HTR-8/SVneo (cell line): Measurements from ENCODE around the gene NUAK2.
A peak's percentile ranks its signal among the peaks of the same experiment; 100 is the strongest.
"Not testable (repeated sequence)": the region's sequence is repeated elsewhere in the genome, so short reads cannot be mapped to it uniquely, and the experiment has no call there.

Experiments
- DNase-seq: peaks from one replicate; pipeline ENCODE4 v3.0.0; 2011; ENCODE audit warnings: low spot score, mixed read lengths; ENCODE audit not compliant: insufficient read length
- FAIRE-seq: peaks from 2 replicates; lab custom pipeline; 2011; peaks lifted over from hg19 to GRCh38; lab: Jason Lieb, UNC

The NUAK2 gene

GRCh38 chr1:205321162-205321958 is at the start of gene NUAK2:
Gene NUAK2, minus strand, starts transcription at chr1:205321745. Its CDS starts 117 bp downstream, at chr1:205321628.
- FAIRE-seq, result peak; percentile 77
- peak; percentile 94 for DNase-seq

DNA sequence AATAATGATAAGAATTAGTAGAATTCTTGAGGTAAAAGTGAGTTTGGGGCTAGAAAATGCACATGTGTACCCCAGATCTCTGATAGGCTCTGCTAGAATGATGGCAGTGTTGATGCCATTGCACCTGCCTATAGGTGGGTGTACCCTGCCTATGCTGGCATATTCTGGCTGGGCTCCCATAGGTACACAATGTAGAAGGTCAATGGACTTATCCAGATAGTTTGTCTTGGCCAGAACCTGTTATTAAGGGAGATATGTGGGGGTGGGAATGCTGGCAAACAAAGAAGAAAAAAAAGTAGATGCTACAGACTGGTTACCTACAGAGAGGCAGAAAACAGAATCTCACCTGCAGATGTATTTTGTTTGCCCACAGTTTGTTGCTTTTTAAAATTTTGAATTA is 49.2 kb upstream of the NUAK2 start:
- DNase-seq, result no peak
- no peak for FAIRE-seq

DNA sequence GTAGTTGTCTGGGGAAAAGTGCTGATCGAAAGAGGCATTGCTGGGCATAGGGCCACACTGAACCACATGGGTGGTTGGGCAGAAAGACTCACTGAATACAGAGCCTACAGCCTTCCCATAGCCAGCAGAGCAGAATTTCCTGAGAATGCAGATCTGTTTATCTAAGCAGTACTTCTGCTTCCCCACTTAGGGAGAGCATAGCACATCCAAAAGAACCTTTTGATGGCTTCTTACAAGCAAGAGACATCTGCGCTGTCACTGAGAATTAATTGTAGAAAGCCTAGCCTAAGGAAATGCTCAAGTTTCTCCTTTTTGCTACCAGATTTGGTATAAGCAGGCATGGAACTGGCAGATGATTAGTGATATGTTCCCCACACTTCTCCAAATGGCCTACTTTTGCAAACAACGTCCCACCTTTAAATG is 48.2 kb upstream of the NUAK2 start:
- DNase-seq, result no peak
- no peak for FAIRE-seq

GRCh38 chr1:205368478-205368877 is 46.9 kb upstream of the NUAK2 start:
- FAIRE-seq, result no peak
- no peak for DNase-seq

DNA sequence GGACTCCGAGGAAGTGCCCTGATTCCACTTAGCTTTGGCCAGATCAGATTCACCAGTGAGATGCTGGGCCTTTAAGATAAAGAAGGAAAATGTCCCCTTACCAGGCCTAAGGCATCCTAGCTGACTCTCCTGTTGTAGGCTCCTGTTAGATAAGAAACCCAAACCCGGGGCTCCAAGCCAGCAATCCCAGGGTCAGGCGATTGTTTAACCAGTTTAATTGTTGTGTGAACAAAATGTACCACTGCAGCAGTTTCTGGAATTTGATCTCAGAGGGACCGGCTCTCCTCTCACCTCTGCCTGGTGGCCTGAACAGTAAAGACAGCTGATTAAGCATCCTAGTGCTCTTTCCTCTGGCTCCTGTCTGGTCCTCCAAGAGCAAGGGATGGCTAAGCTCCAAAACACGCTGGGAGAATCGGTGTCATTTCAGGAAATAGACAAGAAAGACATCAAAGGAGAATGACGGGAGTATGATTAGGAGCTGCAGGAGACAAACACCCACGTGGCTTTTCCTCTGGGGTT is 44.5 kb upstream of the NUAK2 start:
- FAIRE-seq, result no peak
- no peak for DNase-seq

DNA sequence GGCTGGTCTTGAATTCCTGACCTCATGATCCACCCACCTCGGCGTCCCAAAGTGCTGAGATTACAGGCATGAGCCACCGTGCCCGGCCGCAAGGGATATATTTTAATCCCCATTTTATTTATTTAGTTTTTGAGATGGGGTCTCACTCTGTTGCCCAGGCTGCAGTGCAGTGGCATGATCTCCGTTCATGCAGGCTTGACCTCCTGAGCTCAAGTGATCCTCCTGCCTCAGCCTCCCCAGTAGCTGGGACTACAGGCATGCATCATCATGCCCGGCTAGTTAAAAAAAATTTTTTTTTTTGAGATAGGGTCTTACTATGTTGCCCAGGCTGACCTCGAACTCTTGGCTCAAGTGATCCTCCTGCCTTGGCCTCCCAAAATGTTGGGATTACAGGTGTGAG is 43.5 kb upstream of the NUAK2 start:
- DNase-seq, FAIRE-seq: not testable (repeated sequence)

- no peak for FAIRE-seq
- no peak for DNase-seq
Observed at GRCh38 chr1:205360891-205361290, 39.3 kb upstream of the NUAK2 start.

GRCh38 chr1:205359771-205360565 is 38.4 kb upstream of the NUAK2 start:
- DNase-seq, result no peak
- no peak for FAIRE-seq

DNA sequence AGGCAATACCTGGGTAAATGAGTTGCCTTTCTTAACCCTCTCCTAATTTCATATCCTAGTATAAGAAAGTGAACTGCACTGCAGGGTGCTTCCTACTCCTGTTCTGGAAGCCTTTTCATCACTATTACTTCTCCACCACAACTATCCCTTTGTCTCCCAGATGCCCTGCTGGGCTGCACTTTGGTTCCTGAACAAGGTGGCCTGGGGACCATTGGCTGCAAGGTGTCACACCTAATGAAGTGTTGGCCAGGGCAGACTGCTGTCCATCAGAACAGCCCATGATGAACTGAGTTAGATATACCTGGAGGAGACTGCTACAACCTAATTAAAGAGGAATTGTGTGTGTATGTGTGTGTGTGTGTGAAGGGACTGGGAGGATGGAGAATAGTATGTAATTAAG is 37.0 kb upstream of the NUAK2 start:
- DNase-seq (no peak), FAIRE-seq (no peak)

DNA sequence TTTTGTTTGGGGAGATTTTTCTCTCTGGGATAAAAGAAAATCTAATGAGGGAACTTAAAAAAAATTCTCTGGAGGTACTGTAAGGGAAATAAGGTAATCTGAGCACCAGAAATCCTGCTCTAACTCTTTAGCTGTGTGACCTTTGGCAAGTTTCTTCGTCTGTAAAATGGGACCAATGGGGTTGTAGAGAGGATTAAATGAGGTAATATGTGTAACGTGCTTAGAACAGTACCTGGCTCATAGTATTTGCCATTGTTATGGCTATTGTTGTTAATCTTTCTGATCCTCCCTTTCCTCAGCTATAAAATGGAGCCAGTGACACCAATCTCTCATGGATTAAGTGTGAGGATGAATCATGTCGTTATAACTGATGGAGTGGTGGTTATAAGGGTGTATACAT is 36.0 kb upstream of the NUAK2 start:
- FAIRE-seq, result no peak
- DNase-seq, result no peak

GRCh38 chr1:205356440-205357139 is 35.0 kb upstream of the NUAK2 start, which contains the start of gene KLHDC8A:
Gene KLHDC8A, minus strand, starts transcription at chr1:205356922. Its CDS starts 13,318 bp downstream, at chr1:205343604.
- FAIRE-seq (no peak), DNase-seq (no peak)

GRCh38 chr1:205355075-205355453 is 33.5 kb upstream of the NUAK2 start:
- DNase-seq, result no peak
- no peak for FAIRE-seq

GRCh38 chr1:205354259-205355074 is 32.9 kb upstream of the NUAK2 start:
- FAIRE-seq (no peak), DNase-seq (peak; percentile 65)

- no peak for FAIRE-seq
Observed at GRCh38 chr1:205353612-205354011, 32.1 kb upstream of the NUAK2 start.

GRCh38 chr1:205353191-205353590 is 31.6 kb upstream of the NUAK2 start:
- DNase-seq (no peak), FAIRE-seq (no peak)

More at GRCh38 chr1:205353612-205354011, 32.1 kb upstream of the NUAK2 start:
- no peak for DNase-seq

- DNase-seq (no peak), FAIRE-seq (no peak)
Observed at GRCh38 chr1:205351984-205352713, 30.6 kb upstream of the NUAK2 start.

- no peak for FAIRE-seq
- DNase-seq, result no peak
Observed at GRCh38 chr1:205350691-205351141, 29.2 kb upstream of the NUAK2 start.

DNA sequence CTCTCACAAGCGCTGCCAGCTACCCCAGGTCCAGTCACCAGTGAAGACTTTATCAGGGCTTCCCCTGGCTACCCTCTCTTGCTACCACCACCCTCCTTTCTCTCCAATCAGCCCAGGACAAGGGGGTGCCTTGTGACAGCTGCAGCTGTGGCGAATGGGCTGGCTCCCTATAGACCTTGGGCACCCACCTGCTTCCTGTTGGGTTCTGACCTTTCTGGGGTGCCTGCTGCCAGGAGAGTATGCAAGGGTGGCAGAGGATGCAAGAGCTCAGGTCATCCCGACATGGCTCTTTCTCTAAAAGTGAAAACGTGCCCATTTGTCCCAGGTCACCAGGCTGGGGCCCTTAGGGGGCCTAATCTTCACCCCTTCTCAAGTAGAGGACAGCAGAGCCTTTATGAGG is 28.6 kb upstream of the NUAK2 start:
- FAIRE-seq (no peak), DNase-seq (no peak)
